HL-60/S4 treated with phorbol 12-myristate 13-acetate at 8.2 ng/mL for 4 days and 3 days (cell line): ENCODE results near the gene GRK5.

Experiments
- in situ Hi-C: fragments of 300-500 bp; cut with MboI; formaldehyde crosslinking; loops from 2 replicates; pipeline ENCODE4 v1.15.0; 2022; ENCODE audit warnings: low sequenced_read_pairs

Gene GRK5

GRCh38 chr10:119312241-119312640 is 104.9 kb downstream of the GRK5 start:
- in situ Hi-C loops, result no loop called here

GRCh38 chr10:119313024-119313423 is 105.7 kb downstream of the GRK5 start:
- in situ Hi-C loops, result no loop called here

GRCh38 chr10:119313644-119314043 is 106.3 kb downstream of the GRK5 start:
- in situ Hi-C loops, result no loop called here

- in situ Hi-C loops, result no loop called here
Measured at GRCh38 chr10:119314061-119314460, 106.7 kb downstream of the GRK5 start.

- in situ Hi-C loops, result no loop called here
Measured at GRCh38 chr10:119314486-119314885, 107.1 kb downstream of the GRK5 start.

- in situ Hi-C loops, result no loop called here
Measured at GRCh38 chr10:119315128-119316001, 108.0 kb downstream of the GRK5 start.

- in situ Hi-C loops, result no loop called here
Measured at GRCh38 chr10:119316002-119316358, 108.6 kb downstream of the GRK5 start.

GRCh38 chr10:119316729-119317097 is 109.3 kb downstream of the GRK5 start:
- in situ Hi-C loops, result no loop called here

GRCh38 chr10:119318411-119319160 is 111.2 kb downstream of the GRK5 start:
- in situ Hi-C loops, result no loop called here

- in situ Hi-C loops, result no loop called here
Measured at GRCh38 chr10:119319161-119319919, 112.0 kb downstream of the GRK5 start.

- in situ Hi-C loops, result no loop called here
Measured at GRCh38 chr10:119319920-119320258, 112.5 kb downstream of the GRK5 start.

- in situ Hi-C loops, result no loop called here
Measured at GRCh38 chr10:119320981-119321380, 113.6 kb downstream of the GRK5 start.

GRCh38 chr10:119323085-119324016 is 116.0 kb downstream of the GRK5 start:
- in situ Hi-C loops, result no loop called here

GRCh38 chr10:119325131-119325530 is 117.8 kb downstream of the GRK5 start:
- in situ Hi-C loops, result no loop called here

- in situ Hi-C loops, result no loop called here
Measured at GRCh38 chr10:119326167-119326566, 118.8 kb downstream of the GRK5 start.

- in situ Hi-C loops, result no loop called here
Measured at GRCh38 chr10:119327096-119327745, 119.8 kb downstream of the GRK5 start.

GRCh38 chr10:119328223-119328622 is 120.9 kb downstream of the GRK5 start:
- in situ Hi-C loops, result no loop called here

- in situ Hi-C loops, result no loop called here
Measured at GRCh38 chr10:119330342-119330741, 123.0 kb downstream of the GRK5 start.

- in situ Hi-C loops, result no loop called here
Measured at GRCh38 chr10:119331061-119331460, 123.7 kb downstream of the GRK5 start.
